Measurements from ENCODE around the gene CERCAM. TPM values are rescaled to one million over a fixed set of nuclear protein-coding genes. Genes with fewer than 3 reads are reported as not detected.
A peak's percentile ranks its signal among the peaks of the same experiment; 100 is the strongest.

CERCAM gene
- total and polyA plus RNA-seq, 2 of the 13 experiments (the other 11 are each of a cell fraction or from before 2014, with no cell fraction given) = 9.0 to 17.1 TPM

DNA sequence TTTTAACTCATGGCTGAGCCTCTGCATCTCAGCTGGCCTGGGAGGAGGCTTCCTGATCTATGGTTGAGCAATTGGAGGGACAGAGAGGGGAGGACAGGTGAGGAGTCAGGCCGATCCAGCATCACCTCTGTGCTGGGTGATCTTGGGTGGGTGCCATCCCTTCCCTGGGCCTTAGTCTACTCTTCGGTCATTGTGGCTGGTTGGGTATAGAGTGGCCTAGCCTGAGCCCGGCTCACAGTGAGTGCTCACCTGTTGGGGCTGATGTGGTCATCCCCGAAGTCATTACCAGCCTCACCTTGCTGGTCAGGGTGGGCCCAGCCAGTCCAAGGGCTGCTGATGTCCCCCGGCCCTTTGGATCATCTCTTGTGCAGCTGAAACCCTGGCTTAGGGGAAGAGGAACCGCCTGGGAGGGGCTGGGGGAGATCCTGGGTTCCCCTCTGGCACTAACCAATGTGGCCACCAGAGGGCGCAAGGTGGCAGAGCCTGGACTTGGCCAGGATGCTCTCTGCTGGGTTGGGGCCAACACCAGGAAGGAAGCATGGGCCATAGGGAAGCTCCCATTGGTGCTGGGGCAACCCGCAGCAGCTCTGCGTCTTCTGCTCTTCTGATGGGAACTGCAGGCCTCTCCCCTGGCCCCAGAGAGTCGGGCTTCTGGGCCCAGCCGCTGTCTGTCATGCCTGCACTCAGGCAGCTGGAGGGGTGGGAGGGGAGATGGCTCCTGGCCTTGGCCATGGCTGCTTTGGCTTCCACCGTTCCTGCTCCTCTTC is 17.9 kb downstream of the CERCAM start (continued):
- TF ChIP-seq, protein P1, sequence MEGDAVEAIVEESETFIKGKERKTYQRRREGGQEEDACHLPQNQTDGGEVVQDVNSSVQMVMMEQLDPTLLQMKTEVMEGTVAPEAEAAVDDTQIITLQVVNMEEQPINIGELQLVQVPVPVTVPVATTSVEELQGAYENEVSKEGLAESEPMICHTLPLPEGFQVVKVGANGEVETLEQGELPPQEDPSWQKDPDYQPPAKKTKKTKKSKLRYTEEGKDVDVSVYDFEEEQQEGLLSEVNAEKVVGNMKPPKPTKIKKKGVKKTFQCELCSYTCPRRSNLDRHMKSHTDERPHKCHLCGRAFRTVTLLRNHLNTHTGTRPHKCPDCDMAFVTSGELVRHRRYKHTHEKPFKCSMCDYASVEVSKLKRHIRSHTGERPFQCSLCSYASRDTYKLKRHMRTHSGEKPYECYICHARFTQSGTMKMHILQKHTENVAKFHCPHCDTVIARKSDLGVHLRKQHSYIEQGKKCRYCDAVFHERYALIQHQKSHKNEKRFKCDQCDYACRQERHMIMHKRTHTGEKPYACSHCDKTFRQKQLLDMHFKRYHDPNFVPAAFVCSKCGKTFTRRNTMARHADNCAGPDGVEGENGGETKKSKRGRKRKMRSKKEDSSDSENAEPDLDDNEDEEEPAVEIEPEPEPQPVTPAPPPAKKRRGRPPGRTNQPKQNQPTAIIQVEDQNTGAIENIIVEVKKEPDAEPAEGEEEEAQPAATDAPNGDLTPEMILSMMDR (CRISPR knock-in tag; IDR thresholded peaks at IDR 0.05) = peak; percentile 97
- TF ChIP-seq, protein P2, sequence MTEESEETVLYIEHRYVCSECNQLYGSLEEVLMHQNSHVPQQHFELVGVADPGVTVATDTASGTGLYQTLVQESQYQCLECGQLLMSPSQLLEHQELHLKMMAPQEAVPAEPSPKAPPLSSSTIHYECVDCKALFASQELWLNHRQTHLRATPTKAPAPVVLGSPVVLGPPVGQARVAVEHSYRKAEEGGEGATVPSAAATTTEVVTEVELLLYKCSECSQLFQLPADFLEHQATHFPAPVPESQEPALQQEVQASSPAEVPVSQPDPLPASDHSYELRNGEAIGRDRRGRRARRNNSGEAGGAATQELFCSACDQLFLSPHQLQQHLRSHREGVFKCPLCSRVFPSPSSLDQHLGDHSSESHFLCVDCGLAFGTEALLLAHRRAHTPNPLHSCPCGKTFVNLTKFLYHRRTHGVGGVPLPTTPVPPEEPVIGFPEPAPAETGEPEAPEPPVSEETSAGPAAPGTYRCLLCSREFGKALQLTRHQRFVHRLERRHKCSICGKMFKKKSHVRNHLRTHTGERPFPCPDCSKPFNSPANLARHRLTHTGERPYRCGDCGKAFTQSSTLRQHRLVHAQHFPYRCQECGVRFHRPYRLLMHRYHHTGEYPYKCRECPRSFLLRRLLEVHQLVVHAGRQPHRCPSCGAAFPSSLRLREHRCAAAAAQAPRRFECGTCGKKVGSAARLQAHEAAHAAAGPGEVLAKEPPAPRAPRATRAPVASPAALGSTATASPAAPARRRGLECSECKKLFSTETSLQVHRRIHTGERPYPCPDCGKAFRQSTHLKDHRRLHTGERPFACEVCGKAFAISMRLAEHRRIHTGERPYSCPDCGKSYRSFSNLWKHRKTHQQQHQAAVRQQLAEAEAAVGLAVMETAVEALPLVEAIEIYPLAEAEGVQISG (CRISPR knock-in tag; IDR thresholded peaks at IDR 0.05) = peak; percentile 37; the same call in 1 of the 2 replicates
- TF ChIP-seq RFX3 (CRISPR knock-in tag; IDR thresholded peaks at IDR 0.05) = no peak
- TF ChIP-seq ZNF605 (CRISPR knock-in tag; IDR thresholded peaks at IDR 0.05) = no peak
- TF ChIP-seq, protein P3, sequence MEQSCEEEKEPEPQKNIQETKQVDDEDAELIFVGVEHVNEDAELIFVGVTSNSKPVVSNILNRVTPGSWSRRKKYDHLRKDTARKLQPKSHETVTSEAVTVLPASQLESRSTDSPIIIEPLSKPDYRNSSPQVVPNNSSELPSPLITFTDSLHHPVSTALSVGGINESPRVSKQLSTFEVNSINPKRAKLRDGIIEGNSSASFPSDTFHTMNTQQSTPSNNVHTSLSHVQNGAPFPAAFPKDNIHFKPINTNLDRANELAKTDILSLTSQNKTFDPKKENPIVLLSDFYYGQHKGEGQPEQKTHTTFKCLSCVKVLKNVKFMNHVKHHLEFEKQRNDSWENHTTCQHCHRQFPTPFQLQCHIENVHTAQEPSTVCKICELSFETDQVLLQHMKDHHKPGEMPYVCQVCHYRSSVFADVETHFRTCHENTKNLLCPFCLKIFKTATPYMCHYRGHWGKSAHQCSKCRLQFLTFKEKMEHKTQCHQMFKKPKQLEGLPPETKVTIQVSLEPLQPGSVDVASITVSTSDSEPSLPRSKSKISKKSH (CRISPR knock-in tag; IDR thresholded peaks at IDR 0.05; ENCODE audit: borderline replicate concordance) = 0 out of 2 replicates have a peak, but pooled peaks have one; percentile 44
- peak; percentile 68 for TF ChIP-seq ELF1 (CRISPR knock-in tag; IDR thresholded peaks at IDR 0.05)
- TF ChIP-seq, protein P4, sequence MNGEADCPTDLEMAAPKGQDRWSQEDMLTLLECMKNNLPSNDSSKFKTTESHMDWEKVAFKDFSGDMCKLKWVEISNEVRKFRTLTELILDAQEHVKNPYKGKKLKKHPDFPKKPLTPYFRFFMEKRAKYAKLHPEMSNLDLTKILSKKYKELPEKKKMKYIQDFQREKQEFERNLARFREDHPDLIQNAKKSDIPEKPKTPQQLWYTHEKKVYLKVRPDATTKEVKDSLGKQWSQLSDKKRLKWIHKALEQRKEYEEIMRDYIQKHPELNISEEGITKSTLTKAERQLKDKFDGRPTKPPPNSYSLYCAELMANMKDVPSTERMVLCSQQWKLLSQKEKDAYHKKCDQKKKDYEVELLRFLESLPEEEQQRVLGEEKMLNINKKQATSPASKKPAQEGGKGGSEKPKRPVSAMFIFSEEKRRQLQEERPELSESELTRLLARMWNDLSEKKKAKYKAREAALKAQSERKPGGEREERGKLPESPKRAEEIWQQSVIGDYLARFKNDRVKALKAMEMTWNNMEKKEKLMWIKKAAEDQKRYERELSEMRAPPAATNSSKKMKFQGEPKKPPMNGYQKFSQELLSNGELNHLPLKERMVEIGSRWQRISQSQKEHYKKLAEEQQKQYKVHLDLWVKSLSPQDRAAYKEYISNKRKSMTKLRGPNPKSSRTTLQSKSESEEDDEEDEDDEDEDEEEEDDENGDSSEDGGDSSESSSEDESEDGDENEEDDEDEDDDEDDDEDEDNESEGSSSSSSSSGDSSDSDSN (CRISPR knock-in tag; IDR thresholded peaks at IDR 0.05) = peak; percentile 54; the same call in 1 of the 2 replicates
- TF ChIP-seq ELF3 (CRISPR knock-in tag; IDR thresholded peaks at IDR 0.05) = peak; percentile 66; the same call in 1 of the 2 replicates
- TF ChIP-seq BORCS8-MEF2B (CRISPR knock-in tag; IDR thresholded peaks at IDR 0.05) = peak; percentile 18; the same call in 1 of the 2 replicates
- 0 out of 2 replicates have a peak, but pooled peaks have one; percentile 13 for TF ChIP-seq SOX5 (CRISPR knock-in tag; IDR thresholded peaks at IDR 0.05; ENCODE audit: borderline replicate concordance)
- TF ChIP-seq AGO1 (IDR thresholded peaks at IDR 0.05; ENCODE audit: low read depth, low read length, poor library complexity, severe bottlenecking) = peak; percentile 36
- peak; percentile 23; the same call in 1 of the 2 replicates for TF ChIP-seq ETV5 (CRISPR knock-in tag; IDR thresholded peaks at IDR 0.05; ENCODE audit: borderline replicate concordance)
- TF ChIP-seq, protein P5, sequence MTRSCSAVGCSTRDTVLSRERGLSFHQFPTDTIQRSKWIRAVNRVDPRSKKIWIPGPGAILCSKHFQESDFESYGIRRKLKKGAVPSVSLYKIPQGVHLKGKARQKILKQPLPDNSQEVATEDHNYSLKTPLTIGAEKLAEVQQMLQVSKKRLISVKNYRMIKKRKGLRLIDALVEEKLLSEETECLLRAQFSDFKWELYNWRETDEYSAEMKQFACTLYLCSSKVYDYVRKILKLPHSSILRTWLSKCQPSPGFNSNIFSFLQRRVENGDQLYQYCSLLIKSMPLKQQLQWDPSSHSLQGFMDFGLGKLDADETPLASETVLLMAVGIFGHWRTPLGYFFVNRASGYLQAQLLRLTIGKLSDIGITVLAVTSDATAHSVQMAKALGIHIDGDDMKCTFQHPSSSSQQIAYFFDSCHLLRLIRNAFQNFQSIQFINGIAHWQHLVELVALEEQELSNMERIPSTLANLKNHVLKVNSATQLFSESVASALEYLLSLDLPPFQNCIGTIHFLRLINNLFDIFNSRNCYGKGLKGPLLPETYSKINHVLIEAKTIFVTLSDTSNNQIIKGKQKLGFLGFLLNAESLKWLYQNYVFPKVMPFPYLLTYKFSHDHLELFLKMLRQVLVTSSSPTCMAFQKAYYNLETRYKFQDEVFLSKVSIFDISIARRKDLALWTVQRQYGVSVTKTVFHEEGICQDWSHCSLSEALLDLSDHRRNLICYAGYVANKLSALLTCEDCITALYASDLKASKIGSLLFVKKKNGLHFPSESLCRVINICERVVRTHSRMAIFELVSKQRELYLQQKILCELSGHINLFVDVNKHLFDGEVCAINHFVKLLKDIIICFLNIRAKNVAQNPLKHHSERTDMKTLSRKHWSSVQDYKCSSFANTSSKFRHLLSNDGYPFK (CRISPR knock-in tag; IDR thresholded peaks at IDR 0.05; ENCODE audit: borderline replicate concordance) = peak; percentile 69; the same call in 1 of the 2 replicates
- no peak for TF ChIP-seq TGIF2 (CRISPR knock-in tag; IDR thresholded peaks at IDR 0.05)
- TF ChIP-seq HDAC2 (CRISPR knock-in tag; IDR thresholded peaks at IDR 0.05) = peak; percentile 15; the same call in 1 of the 2 replicates

All from HepG2 (cell line).